IMR-90 (cell line): ENCODE results near the gene ANXA2. TPM values are rescaled to one million over a fixed set of nuclear protein-coding genes. Genes with fewer than 3 reads are reported as not detected.

ENCODE experiments used
- ATAC-seq: fragments of 200-7000 bp; cut with Tn5 transposase; 2 replicates; pipeline ENCODE4 v1.9.1; 2020; ENCODE audit warnings: low read depth, mild to moderate bottlenecking, moderate library complexity
- BruUV-seq: library from RNA; stranded (reverse); fragments of 400-500 nt; replicated peaks from 2 replicates; lab custom pipeline; 2021; lab: Mats Ljungman, UMichigan
- CTCF ChIA-PET: fragments of 300-600 bp; formaldehyde crosslinking; extraction: SDS; loops from one replicate; lab custom pipeline; 2021; ENCODE audit warnings: antibody characterized with exemption; lab: Yijun Ruan, JAX
- POLR2A ChIA-PET: fragments of 300-600 bp; sonication (Branson Sonifier 250); formaldehyde crosslinking; loops from one replicate; lab custom pipeline; 2022; ENCODE audit warnings: antibody characterized with exemption; ENCODE audit not compliant: unreplicated experiment; lab: Charles Lee
- DNase-seq: peaks from one replicate; pipeline ENCODE4 v3.0.0; 2013
- H2AFZ ChIP-seq: replicated peaks from 2 replicates; pipeline ENCODE3; 2013; ENCODE audit warnings: low read length, mild to moderate bottlenecking; ENCODE audit not compliant: poor library complexity
- H2AK5ac ChIP-seq: 2 replicates; pipeline ENCODE4 v1.6.1; 2013; ENCODE audit warnings: low read depth, low read length, inconsistent platforms
- H2AK9ac ChIP-seq: replicated peaks from 2 replicates; pipeline ENCODE3; 2013; ENCODE audit warnings: mild to moderate bottlenecking, low read depth, low read length, moderate library complexity; ENCODE audit not compliant: poor library complexity
- H2BK120ac ChIP-seq: 2 replicates; pipeline ENCODE4 v1.6.1; 2013; ENCODE audit warnings: low read depth, low read length, inconsistent platforms
- H2BK15ac ChIP-seq: 3 replicates; pipeline ENCODE4 v1.6.1; 2013; ENCODE audit warnings: low read depth, low read length, inconsistent platforms
- H2BK20ac ChIP-seq: 2 replicates; pipeline ENCODE4 v1.6.1; 2013; ENCODE audit warnings: low read depth, mild to moderate bottlenecking, inconsistent platforms, low read length, moderate library complexity
- H2BK5ac ChIP-seq: 2 replicates; pipeline ENCODE4 v1.6.1; 2013; ENCODE audit warnings: mild to moderate bottlenecking, low read depth, low read length, inconsistent platforms; ENCODE audit not compliant: poor library complexity, severe bottlenecking
- H3K14ac ChIP-seq: replicated peaks from 2 replicates; pipeline ENCODE4 v1.6.1; 2013; ENCODE audit warnings: low read depth, low read length, inconsistent platforms
- H3K18ac ChIP-seq: 2 replicates; pipeline ENCODE4 v1.6.1; 2013; ENCODE audit warnings: low read depth, low read length, control low read depth
- H3K23ac ChIP-seq: 2 replicates; pipeline ENCODE4 v1.6.1; 2013; ENCODE audit warnings: low read depth, low read length, inconsistent platforms
- H3K27ac ChIP-seq: 2 replicates; pipeline ENCODE4 v1.5.1; 2013; ENCODE audit warnings: mild to moderate bottlenecking, control low read depth, low read length; ENCODE audit not compliant: insufficient read depth
- H3K27me3 ChIP-seq: 2 replicates; pipeline ENCODE4 v1.6.1; 2013; ENCODE audit warnings: low read length; ENCODE audit not compliant: control insufficient read depth, insufficient read depth
- H3K36me3 ChIP-seq: 2 replicates; pipeline ENCODE4 v1.6.1; 2013; ENCODE audit warnings: low read length, mixed read lengths; ENCODE audit not compliant: control insufficient read depth, insufficient read depth
- H3K4ac ChIP-seq: 2 replicates; pipeline ENCODE4 v1.6.1; 2013; ENCODE audit warnings: low read depth, low read length, inconsistent platforms
- H3K4me1 ChIP-seq: 2 replicates; pipeline ENCODE4 v1.6.1; 2013; ENCODE audit warnings: low read length, mixed read lengths; ENCODE audit not compliant: control insufficient read depth, insufficient read depth
- H3K4me2 ChIP-seq: 2 replicates; pipeline ENCODE4 v1.6.1; 2013; ENCODE audit warnings: low read depth, mild to moderate bottlenecking, control low read depth, low read length, moderate library complexity
- H3K4me3 ChIP-seq: 2 replicates; pipeline ENCODE4 v1.5.1; 2013; ENCODE audit warnings: low read depth, mild to moderate bottlenecking, control low read depth, low read length, moderate library complexity; ENCODE audit not compliant: insufficient read depth
- H3K56ac ChIP-seq: 2 replicates; pipeline ENCODE4 v1.6.1; 2013; ENCODE audit warnings: low read length, inconsistent platforms; ENCODE audit not compliant: insufficient read depth; ENCODE audit errors: extremely low read depth
- H3K79me1 ChIP-seq, 2 experiments: 2 replicates each; pipeline ENCODE4 v1.6.1; 2013; ENCODE audit warnings: low read length in 2 of 2, inconsistent platforms in 1 of 2, low read depth in 1 of 2
- H3K9ac ChIP-seq: 2 replicates; pipeline ENCODE4 v1.6.1; 2013; ENCODE audit warnings: low read depth, low read length, control low read depth
- H3K9me1 ChIP-seq: 2 replicates; pipeline ENCODE4 v1.6.1; 2013; ENCODE audit warnings: low read length, inconsistent platforms; ENCODE audit not compliant: insufficient read depth
- H3K9me3 ChIP-seq: 2 replicates; pipeline ENCODE4 v1.6.1; 2013; ENCODE audit warnings: low read length; ENCODE audit not compliant: control insufficient read depth, insufficient read depth
- H4K20me1 ChIP-seq: 2 replicates; pipeline ENCODE4 v1.6.1; 2013; ENCODE audit warnings: low read length, inconsistent platforms; ENCODE audit not compliant: insufficient read depth
- H4K5ac ChIP-seq: 2 replicates; pipeline ENCODE4 v1.6.1; 2013; ENCODE audit warnings: mild to moderate bottlenecking, low read depth, low read length, control low read depth
- H4K8ac ChIP-seq, 2 experiments: 2 replicates each; pipeline ENCODE4 v1.6.1; 2013; ENCODE audit warnings: low read depth in 2 of 2, low read length in 2 of 2, control low read depth in 1 of 2, inconsistent platforms in 1 of 2
- H4K91ac ChIP-seq: 2 replicates; pipeline ENCODE4 v1.6.1; 2013; ENCODE audit warnings: low read depth, low read length, inconsistent platforms; ENCODE audit not compliant: insufficient read depth
- MXI1 ChIP-seq: IDR thresholded peaks from 2 replicates; pipeline ENCODE4 v1.6.1; 2012; ENCODE audit warnings: low read depth, mild to moderate bottlenecking, low read length, moderate library complexity, borderline replicate concordance
- POLR2A ChIP-seq: IDR thresholded peaks from 2 replicates; pipeline ENCODE4 v1.6.1; 2012; ENCODE audit warnings: mild to moderate bottlenecking, low read depth, low read length
- RAD21 ChIP-seq: IDR thresholded peaks from 2 replicates; pipeline ENCODE4 v1.6.1; 2012; ENCODE audit warnings: low read length, improper control_type of control experiment
- WGBS, 2 experiments: methylation state at CpG; one replicate each; pipeline versions ENCODE4 v1.1.5 to v1.1.7; 2013; ENCODE audit warnings: missing lambda C conversion rate in 2 of 2; ENCODE audit not compliant: insufficient read length in 1 of 2; ENCODE audit errors: extremely low coverage in 2 of 2; 5-methylcytosine and 5-hydroxymethylcytosine counted together
- dilution Hi-C: fragments of 300-500 bp; cut with HindIII; formaldehyde crosslinking; loops from one replicate; pipeline ENCODE4 v1.14.3; 2018; ENCODE audit warnings: low sequenced_read_pairs; ENCODE audit not compliant: unreplicated experiment
- in situ Hi-C: fragments of 300-500 bp; cut with MboI; formaldehyde crosslinking; loops from 3 replicates; pipeline ENCODE4 v1.14.3; 2019; ENCODE audit warnings: low sequenced_read_pairs, inconsistent platforms, mixed read lengths
- intact Hi-C: fragments of 100-400 bp; cut with micrococcal nuclease; formaldehyde crosslinking; loops from 2 replicates; pipeline ENCODE4 v1.10.0; 2022
- polyA plus RNA-seq, 3 experiments: library from polyadenylated mRNA; depleted of rRNA; stranded (reverse); fragments of >200 nt; gene quantifications; 2 replicates each; pipeline ENCODE4 v1.2.3, GENCODE V29; 2012; ENCODE audit warnings: low replicate concordance in 1 of 3
- total RNA-seq: library from RNA; depleted of rRNA; stranded (reverse); fragments of >200 nt; gene quantifications from 2 replicates; pipeline ENCODE4 v1.2.3, GENCODE V29; 2012

Gene ANXA2
- total and polyA plus RNA-seq, 2 of the 4 experiments (the other 2 are of a cell fraction): 7,454 to 8,412 TPM

GRCh38 chr15:60385620-60386552 is 11.9 kb downstream of the ANXA2 start:
- BruUV-seq: no TSS peak
- DNase-seq (no peak), ATAC-seq (no peak)
- Histone ChIP-seq H2BK120ac (no peak overlapping the region), H3K56ac (no peak overlapping the region), H4K91ac (no peak overlapping the region), H2AK9ac (no peak overlapping the region), H4K8ac (no peak overlapping the region), H3K36me3 (peaks cover 29% of the 10 kb centered on the region), H4K5ac (no peak overlapping the region), H2AFZ (no peak overlapping the region), H3K9ac (no peak overlapping the region), H3K9me3 (no peaks in the 10 kb centered on the region), H2AK5ac (no peak overlapping the region), H3K79me1 (peaks cover 6 to 49% of the 10 kb centered on the region in 2 experiments; a peak in 3 of 4 replicates), H3K27ac (no peak overlapping the region), H3K27me3 (no peaks in the 10 kb centered on the region), H3K4me1 (peaks cover 29% of the 10 kb centered on the region), H3K18ac (no peak overlapping the region), H2BK15ac (no peak overlapping the region), H3K14ac (no peak overlapping the region), H2BK5ac (peak overlapping the region; percentile 18), H3K4me2 (peak overlapping the region; percentile 2; the same call in 1 of the 2 replicates), H3K4ac (no peak overlapping the region), H3K4me3 (no peak overlapping the region), H4K20me1 (peaks cover 99% of the 10 kb centered on the region), H3K23ac (no peak overlapping the region), H3K9me1 (peaks cover 39% of the 10 kb centered on the region), H2BK20ac (no peak overlapping the region)
- in situ Hi-C loops (no loop called here), intact Hi-C loops (no loop called here), dilution Hi-C loops (no loop called here)
- POLR2A ChIA-PET: no interaction called here
- CTCF ChIA-PET: interaction anchor here (1.1 kb wide), 1 partner anchor 58 kb away, joined by 3 read pairs; no protein-coding TSS in a partner anchor
- no CpG with 5 or more reads among the region's 7 CpGs for WGBS, 2 experiments
- TF ChIP-seq MXI1: no peak
- 0 out of 2 replicates have a peak, but pooled peaks have one; percentile 14 for TF ChIP-seq POLR2A
- TF ChIP-seq RAD21: no peak
